Thyroid gland (tissue), 4 donors: Measurements from ENCODE around the gene ACTR3C.

ENCODE experiments used
- POLR2A ChIP-seq, 2 donors: fragments of 450-650 bp; IDR thresholded peaks; one replicate each; pipeline ENCODE4 v1.6.1; 2017; ENCODE audit warnings: antibody characterized with exemption in 2 of 2, mild to moderate bottlenecking in 2 of 2, moderate library complexity in 1 of 2
- TF ChIP-seq, protein P1 (sequence below), 6 experiments: fragments of 200-600 bp in 3 of 6; fragments of 450-650 bp in 3 of 6; sonication (generic) in 3 of 6; IDR thresholded peaks; one replicate each; pipeline ENCODE4 v1.5.1; 2016 to 2019; ENCODE audit warnings: antibody characterized with exemption in 6 of 6, mild to moderate bottlenecking in 2 of 6, inconsistent platforms in 1 of 6, moderate library complexity in 1 of 6

DNA sequence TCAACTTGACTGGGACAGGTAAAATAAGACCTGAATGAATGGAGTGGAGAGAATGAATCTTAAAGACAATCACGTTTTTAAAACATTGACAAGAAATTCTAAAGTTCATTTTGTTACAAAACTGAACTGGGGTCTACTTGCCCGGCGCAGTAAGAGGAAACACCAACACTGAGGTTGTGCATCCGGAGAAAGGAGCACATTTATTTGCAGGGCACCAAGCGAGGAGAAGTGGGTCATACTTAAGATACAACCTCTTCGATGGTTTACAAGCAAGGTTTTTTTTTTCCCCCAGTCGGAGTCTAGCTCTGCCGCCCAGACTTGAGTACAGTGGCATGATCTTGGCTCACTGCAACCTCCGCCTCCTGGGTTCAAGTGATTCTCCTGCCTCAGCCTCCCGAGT, 41.8 kb upstream of the ACTR3C start:
- TF ChIP-seq, protein P1, sequence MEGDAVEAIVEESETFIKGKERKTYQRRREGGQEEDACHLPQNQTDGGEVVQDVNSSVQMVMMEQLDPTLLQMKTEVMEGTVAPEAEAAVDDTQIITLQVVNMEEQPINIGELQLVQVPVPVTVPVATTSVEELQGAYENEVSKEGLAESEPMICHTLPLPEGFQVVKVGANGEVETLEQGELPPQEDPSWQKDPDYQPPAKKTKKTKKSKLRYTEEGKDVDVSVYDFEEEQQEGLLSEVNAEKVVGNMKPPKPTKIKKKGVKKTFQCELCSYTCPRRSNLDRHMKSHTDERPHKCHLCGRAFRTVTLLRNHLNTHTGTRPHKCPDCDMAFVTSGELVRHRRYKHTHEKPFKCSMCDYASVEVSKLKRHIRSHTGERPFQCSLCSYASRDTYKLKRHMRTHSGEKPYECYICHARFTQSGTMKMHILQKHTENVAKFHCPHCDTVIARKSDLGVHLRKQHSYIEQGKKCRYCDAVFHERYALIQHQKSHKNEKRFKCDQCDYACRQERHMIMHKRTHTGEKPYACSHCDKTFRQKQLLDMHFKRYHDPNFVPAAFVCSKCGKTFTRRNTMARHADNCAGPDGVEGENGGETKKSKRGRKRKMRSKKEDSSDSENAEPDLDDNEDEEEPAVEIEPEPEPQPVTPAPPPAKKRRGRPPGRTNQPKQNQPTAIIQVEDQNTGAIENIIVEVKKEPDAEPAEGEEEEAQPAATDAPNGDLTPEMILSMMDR (IDR thresholded peaks at IDR 0.05) = no peak
- no peak for TF ChIP-seq POLR2A (IDR thresholded peaks at IDR 0.05)
